AG04450 (cell line): ENCODE measurements around the gene RPL13. TPM values are rescaled to one million over a fixed set of nuclear protein-coding genes. Genes with fewer than 3 reads are reported as not detected.

Experiments used
- CTCF ChIA-PET: fragments of 300-600, 350-600 bp; formaldehyde crosslinking; extraction: SDS; loops from one replicate; lab custom pipeline; 2022; ENCODE audit warnings: antibody characterized with exemption, inconsistent platforms; lab: Charles Lee
- POLR2A ChIA-PET: fragments of 350-600 bp; formaldehyde crosslinking; extraction: SDS; loops from one replicate; lab custom pipeline; 2021; ENCODE audit warnings: antibody characterized with exemption, inconsistent platforms; lab: Yijun Ruan, JAX
- DNase-seq: peaks from one replicate; pipeline ENCODE4 v3.0.0-alpha.2; 2011; ENCODE audit warnings: low read depth, low spot score
- H3K27ac ChIP-seq: one replicate; pipeline ENCODE4 v1.5.1; 2012; ENCODE audit warnings: low read depth, low read length, control low read depth
- H3K27me3 ChIP-seq: one replicate; pipeline ENCODE4 v1.6.0; 2012; ENCODE audit warnings: low read length; ENCODE audit not compliant: control insufficient read depth, insufficient read depth
- H3K4me3 ChIP-seq: 2 replicates; pipeline ENCODE4 v1.5.1; 2011; ENCODE audit warnings: mild to moderate bottlenecking, low read depth, low read length, control low read depth
- H3K9me3 ChIP-seq: 2 replicates; pipeline ENCODE4 v1.5.1; 2012; ENCODE audit warnings: low read length; ENCODE audit not compliant: control insufficient read depth, insufficient read depth
- CTCF ChIP-seq: IDR thresholded peaks from 2 replicates; pipeline ENCODE4 v1.5.1; 2011; ENCODE audit warnings: low read depth, low read length, control low read depth, inconsistent platforms
- polyA plus RNA-seq: library from polyadenylated mRNA; depleted of rRNA; stranded (reverse); fragments of >200 nt; gene quantifications from 2 replicates; pipeline ENCODE4 v1.2.3, GENCODE V29; 2011

The RPL13 gene
- polyA plus RNA-seq, 1 experiment, result 2,214 TPM

- H3K27ac ChIP-seq, result peak overlapping the region; percentile 21
- no peak for DNase-seq
- ChIA-PET CTCF (interaction anchor here (2.4 kb wide), 1 partner anchor 78 kb away, joined by 13 read pairs; no protein-coding TSS in a partner anchor), POLR2A (interaction anchor here (0.5 to 1.6 kb wide), 3 partner anchors 38 to 242 kb away, joined by 3 to 6 read pairs (median 6); no protein-coding TSS in a partner anchor)
- 0 out of 2 replicates have a peak overlapping the region, but pooled peaks have one; percentile 2 for H3K4me3 ChIP-seq
- no peaks in the 10 kb centered on the region; the same call in 1 of the 2 replicates for H3K9me3 ChIP-seq
- H3K27me3 ChIP-seq, result no peaks in the 10 kb centered on the region
- TF ChIP-seq CTCF, result no peak
Measured at GRCh38 chr16:89563639-89564392, 3.3 kb downstream of the RPL13 start.

- CTCF ChIA-PET, result interaction anchor here (2.4 kb wide), 1 partner anchor 77 kb away, joined by 13 read pairs; no protein-coding TSS in a partner anchor
- Histone ChIP-seq H3K27me3 (no peaks in the 10 kb centered on the region), H3K27ac (peak overlapping the region; percentile 2), H3K9me3 (no peaks in the 10 kb centered on the region; the same call in 1 of the 2 replicates), H3K4me3 (no peak overlapping the region)
- TF ChIP-seq CTCF, result no peak
- DNase-seq, result no peak
- POLR2A ChIA-PET, result interaction anchor here (0.8 to 1.6 kb wide), 3 partner anchors 37 to 93 kb away, joined by 3 to 6 read pairs (median 3); partner anchors contain the start of genes CHMP1A and SPATA33
Measured at GRCh38 chr16:89564476-89565255, 4.2 kb downstream of the RPL13 start.

- no peaks in the 10 kb centered on the region for H3K27me3 ChIP-seq
- H3K9me3 ChIP-seq, result no peaks in the 10 kb centered on the region; the same call in 1 of the 2 replicates
- no peak for DNase-seq
- H3K4me3 ChIP-seq, result no peak overlapping the region
- POLR2A ChIA-PET, result interaction anchor here (0.8 to 1.6 kb wide), 2 partner anchors 76 to 93 kb away, joined by 3 to 6 read pairs; partner anchors contain the start of genes CHMP1A and SPATA33
- no peak for TF ChIP-seq CTCF
- H3K27ac ChIP-seq, result no peak overlapping the region
- CTCF ChIA-PET, result interaction anchor here (2.4 kb wide), 1 partner anchor 77 kb away, joined by 13 read pairs; no protein-coding TSS in a partner anchor
Measured at GRCh38 chr16:89565256-89565505, 4.7 kb downstream of the RPL13 start.

GRCh38 chr16:89565506-89566372, 5.3 kb downstream of the RPL13 start:
- ChIA-PET CTCF (interaction anchor here (2.4 kb wide), 1 partner anchor 76 kb away, joined by 13 read pairs; no protein-coding TSS in a partner anchor), POLR2A (interaction anchor here (0.5 to 1.6 kb wide), 5 partner anchors 16 to 759 kb away, joined by 3 to 8 read pairs (median 3); partner anchors contain the start of genes CHMP1A and SPATA33)
- Histone ChIP-seq H3K9me3 (no peaks in the 10 kb centered on the region; the same call in 1 of the 2 replicates), H3K4me3 (peak overlapping the region; percentile 37), H3K27me3 (no peaks in the 10 kb centered on the region), H3K27ac (no peak overlapping the region)
- peak; percentile 52 for TF ChIP-seq CTCF
- DNase-seq, result no peak
